ENCODE results near the gene EXTL1. TPM values are rescaled to one million over a fixed set of nuclear protein-coding genes. Genes with fewer than 3 reads are reported as not detected.
"Not testable (repeated sequence)": the region's sequence is repeated elsewhere in the genome, so short reads cannot be mapped to it uniquely, and the experiment has no call there.

Gene EXTL1
- total RNA-seq: 0.23 TPM

DNA sequence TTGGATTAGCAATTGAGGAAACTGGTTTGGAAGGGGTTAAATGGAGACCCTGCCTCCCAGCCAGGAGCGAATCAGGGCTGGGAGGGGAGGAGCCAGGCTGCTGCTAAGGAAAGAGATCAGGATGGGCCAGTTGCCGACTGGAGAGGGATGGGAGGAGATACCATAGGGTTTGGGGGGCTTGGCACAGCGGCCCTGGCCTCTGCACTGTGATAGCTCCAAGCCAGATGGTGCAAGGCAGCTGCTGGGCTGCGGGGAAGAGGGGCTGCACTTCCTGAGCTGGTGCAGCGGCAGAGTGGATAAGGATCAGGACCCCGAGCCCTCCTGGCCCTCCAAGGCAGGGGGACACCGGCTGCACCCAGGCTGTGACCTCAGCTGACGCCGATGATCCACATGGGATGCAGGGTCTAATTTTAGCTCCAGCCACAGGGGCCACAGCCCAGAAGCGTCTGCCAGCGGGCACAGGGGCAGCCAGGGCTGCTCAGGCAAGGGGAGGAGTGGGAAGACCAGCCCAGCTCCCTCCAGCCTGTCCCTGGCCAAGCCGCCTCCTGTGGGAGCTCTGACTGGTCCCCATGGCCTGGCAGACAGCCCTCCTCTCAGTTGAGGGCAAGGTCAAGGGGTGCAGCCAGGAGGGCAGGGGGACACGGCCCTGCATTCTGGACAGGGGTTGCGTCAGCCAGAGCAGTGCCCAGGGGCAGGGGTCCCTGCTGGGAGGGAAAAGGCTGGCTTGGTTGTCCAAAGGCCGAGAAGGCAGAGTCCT is at the start of gene EXTL1:
EXTL1 (plus strand) TSS at position 129 of the 757 bp plus-strand sequence. CDS start 872 bp downstream, outside the sequence.
- no peak for DNase-seq (ENCODE audit: low spot score)

DNA sequence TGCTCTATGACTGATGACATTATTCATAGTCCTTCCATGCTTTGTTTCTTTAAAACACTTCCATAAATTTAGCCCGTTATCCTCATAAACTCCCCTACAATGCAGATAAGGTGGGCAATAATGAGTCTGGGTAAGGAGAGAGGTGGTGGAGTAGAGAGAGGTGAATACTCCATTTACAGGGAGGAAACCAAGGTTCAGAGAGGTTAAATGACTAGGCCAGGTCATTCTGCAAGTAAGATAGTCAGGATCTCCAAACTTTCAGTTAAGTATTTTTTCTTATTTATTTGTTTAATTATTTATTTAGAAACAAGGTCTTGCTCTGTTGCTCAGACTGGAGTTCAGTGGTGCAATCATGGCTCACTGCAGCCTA is 49.8 kb upstream of the EXTL1 start:
- DNase-seq (ENCODE audit: low spot score): no peak

DNA sequence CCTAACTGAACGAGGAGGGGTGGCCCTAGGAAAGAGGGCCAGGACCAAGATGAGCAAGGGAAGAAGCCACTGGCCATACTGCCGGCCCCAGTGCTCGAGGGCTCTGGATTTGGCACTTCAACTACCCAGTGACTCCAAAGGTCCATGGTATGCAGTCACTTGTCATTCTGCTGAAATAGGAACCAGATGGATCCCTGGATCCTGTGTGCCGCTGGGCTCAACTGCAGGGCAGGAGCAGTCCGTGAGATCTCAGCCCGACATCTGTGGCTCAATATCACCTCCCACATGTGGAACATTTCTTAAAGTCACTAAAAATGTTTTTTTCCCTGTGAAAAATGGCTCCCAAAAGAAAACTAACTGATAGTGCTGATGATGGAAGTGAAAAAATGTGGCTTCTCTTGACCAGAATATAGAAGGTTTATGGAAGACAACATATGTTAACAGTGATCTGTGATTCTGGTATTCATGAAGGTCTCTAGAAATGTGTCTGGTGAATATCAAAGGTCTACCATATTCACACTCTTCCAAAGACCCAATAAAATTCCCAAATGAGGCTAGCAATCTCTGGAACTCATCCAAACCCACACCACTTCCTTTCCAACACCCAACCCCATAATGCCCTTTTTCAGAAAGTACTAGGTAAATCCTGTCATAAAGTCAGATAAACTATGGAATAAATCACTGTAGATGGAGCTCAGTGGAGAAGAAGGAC is 47.8 kb upstream of the EXTL1 start:
- DNase-seq (ENCODE audit: low spot score): no peak

DNA sequence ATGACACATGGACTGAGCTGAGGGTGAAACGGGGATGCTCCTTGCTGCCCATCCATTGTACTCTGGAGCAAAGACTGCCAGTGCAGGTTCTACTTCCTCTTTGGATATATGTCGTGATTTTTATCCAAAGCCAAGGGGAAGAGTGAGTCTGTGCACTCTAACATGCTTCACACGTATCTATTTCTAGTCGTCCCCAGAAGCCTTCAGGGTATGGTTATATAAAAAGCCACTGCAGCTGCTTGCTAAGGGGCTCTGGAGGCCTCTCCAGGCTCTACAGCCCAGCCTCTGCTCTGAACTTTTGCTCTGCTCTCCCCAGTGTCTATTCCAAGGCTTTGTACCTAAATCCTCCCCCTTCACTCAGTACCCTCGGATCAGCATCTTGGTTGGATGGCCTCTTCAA is 43.8 kb upstream of the EXTL1 start:
- no peak for DNase-seq (ENCODE audit: low spot score)

DNA sequence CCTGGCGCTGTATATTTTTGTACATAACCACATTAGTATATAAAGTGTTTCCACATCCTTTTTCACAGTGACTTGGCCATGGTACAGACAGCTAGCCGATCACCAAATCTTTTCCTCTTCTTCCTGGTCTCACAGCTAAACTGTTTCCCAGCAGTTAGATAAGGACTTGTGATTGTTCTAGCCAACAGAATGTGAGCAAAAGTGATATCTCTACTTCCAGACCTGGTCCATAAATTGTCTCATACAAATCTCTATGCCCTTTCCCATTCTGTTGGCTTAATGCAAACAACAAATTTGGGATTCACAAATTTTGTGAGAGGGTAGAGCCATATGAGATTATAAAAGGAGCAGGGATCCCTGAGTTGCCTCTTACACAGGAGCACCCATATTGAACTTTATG is 43.2 kb upstream of the EXTL1 start:
- DNase-seq (ENCODE audit: low spot score): no peak

GRCh38 chr1:25979210-25979609 is 42.4 kb upstream of the EXTL1 start:
- no peak for DNase-seq (ENCODE audit: low spot score)

- DNase-seq (ENCODE audit: low spot score): no peak
Measured at GRCh38 chr1:25985171-25985570, 36.4 kb upstream of the EXTL1 start.

DNA sequence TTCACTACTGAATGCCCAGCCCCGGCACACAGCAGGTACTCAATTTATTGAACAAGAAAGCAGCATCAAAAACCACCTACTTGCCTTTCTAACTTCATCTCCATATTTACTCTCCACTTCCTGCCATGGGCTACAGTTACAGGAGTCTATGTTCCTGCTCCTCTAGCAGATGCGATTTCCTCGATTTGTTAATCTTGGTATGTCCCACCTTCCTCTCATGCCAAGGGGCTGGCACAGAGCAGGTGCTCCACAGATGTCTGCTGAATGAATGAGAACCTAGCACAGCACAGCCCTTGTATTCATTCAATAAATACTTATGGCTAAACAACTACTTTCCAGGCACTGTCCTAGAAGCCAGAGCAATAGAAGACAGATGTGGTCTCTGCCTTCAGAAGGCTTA is 35.9 kb upstream of the EXTL1 start:
- DNase-seq (ENCODE audit: low spot score): no peak

DNA sequence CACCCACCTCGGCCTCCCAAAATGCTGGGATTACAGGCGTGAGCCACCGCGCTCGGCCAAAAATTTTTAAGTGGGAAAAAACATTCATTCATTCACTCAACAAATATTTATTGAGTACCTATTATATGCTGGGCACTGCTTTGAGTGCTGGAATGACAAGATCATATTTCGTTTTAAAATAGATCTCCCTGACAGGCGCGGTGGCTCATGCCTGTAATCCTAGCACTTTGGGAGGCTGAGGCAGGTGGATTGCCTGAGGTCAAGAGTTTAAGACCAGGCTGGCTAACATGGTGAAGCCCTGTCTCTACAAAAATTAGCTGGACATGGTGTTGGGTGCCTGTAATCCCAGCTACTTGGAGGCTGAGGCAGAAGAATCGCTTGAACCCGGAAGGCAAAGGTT is 34.8 kb upstream of the EXTL1 start:
- DNase-seq (ENCODE audit: low spot score): not testable (repeated sequence)

DNA sequence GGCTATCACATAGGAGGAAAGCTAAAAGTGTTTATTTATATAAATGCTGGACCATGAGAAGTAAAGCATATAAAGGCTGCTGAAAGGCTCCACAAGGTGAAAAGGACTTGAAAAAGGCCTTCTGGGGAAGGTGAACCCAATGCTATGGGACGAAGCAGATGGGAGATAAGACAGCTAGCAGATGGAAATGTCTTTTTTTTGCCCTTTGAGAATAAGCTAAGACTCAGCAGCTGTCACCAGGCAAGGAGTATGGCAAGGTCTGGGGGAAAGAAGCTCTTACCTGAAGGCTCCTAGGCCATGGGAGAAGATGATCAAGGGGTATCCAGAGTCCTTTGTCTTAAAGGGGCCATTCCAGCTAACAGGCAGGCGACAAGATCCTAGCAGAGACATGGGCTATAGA is 33.6 kb upstream of the EXTL1 start:
- DNase-seq (ENCODE audit: low spot score): no peak

GRCh38 chr1:25989440-25990234 is 31.9 kb upstream of the EXTL1 start:
- no peak for DNase-seq (ENCODE audit: low spot score)

DNA sequence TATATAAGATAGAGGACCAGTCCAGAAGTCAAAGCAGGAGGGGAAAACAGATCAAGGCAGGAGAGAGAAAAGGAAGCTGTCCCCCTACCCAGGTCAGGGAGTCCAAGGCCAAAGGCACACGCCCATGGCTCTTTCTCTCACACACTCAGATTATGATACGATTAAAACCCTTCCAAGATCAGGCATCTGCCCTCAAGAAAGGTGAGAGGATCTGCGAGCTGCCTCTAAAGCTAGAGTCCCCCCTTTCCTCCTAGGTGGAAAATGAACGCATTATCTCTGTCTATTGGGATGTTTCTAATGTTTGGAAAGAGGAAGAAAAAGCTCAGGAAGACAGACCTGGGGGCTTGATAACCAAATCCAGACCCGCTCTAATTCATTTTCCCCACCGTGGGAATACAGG is 31.3 kb upstream of the EXTL1 start:
- DNase-seq (ENCODE audit: low spot score): no peak

GRCh38 chr1:25990702-25991395 is 30.7 kb upstream of the EXTL1 start:
- no peak for DNase-seq (ENCODE audit: low spot score)

DNA sequence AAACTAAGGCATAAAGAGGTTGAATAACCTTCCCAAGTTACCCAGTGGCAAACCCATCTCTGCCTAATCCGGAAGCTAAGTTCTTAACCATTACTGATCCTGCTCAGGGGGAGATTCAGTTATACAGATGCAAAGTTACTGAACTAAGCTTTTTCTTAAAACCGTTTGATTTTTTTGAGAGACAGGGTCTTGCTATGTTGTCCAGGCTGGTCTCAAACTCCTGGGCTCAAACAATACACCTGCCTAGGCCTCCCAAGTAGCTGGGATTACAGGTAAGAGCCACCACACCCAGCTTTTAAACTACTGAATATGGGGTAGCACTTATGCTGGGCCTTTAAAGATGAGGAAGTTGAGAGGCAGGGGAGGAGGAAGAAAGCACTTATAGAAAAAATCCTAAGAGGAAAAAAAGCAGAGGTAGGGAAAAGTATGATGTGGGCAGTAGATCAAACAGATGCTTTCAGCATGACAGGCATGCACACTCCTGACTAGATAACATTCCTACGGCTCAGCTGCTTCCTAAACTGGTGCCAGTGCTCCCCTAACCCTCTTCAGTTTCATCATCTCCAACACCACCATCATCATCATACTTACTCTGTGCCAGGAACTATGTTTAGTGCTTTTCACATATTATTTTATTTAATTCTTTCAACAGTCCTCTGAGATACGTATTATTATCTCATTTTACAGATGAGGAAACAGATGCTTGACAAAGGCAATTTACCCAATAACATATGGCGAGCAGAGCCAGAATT is 29.5 kb upstream of the EXTL1 start:
- no peak for DNase-seq (ENCODE audit: low spot score)

GRCh38 chr1:25992689-25993171 is 28.8 kb upstream of the EXTL1 start:
- DNase-seq (ENCODE audit: low spot score): no peak

DNA sequence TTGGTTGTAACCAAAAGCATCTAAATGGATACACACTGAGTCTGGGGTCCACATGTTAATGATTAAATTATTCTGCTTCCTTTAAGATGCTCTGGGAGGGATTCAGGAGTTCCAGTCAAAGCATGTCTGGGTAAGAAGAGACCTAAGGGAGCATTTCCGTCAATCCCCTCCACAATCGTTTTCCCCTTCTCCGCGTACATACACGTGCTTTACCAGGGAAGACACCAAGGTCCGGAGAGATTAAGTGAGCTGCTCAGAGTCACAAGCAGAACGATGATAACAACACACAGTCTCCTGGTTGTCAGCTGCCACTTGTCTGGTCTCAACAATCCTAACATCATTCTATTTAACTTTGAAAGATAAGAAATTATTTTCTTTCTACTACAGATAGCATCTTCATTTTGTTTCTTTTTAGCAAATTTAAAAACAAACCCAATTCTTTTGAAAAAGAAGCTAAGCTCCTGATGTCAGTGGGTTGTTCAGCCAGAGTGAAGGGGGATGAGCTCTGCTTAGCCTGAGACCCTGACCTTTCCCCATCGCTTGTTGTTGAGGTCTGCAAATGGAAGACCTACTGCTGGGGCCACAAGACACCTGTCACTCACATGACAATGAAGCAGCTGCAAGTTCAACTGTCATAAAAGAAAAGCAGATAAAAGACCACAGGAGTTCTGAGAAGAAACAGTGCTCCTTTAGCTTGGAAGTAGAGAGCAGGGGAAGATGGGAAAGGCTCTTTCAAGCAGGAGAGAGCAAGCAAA is 28.2 kb upstream of the EXTL1 start:
- no peak for DNase-seq (ENCODE audit: low spot score)

- DNase-seq (ENCODE audit: low spot score): no peak
Measured at GRCh38 chr1:25994402-25995150, 27.0 kb upstream of the EXTL1 start.

DNA sequence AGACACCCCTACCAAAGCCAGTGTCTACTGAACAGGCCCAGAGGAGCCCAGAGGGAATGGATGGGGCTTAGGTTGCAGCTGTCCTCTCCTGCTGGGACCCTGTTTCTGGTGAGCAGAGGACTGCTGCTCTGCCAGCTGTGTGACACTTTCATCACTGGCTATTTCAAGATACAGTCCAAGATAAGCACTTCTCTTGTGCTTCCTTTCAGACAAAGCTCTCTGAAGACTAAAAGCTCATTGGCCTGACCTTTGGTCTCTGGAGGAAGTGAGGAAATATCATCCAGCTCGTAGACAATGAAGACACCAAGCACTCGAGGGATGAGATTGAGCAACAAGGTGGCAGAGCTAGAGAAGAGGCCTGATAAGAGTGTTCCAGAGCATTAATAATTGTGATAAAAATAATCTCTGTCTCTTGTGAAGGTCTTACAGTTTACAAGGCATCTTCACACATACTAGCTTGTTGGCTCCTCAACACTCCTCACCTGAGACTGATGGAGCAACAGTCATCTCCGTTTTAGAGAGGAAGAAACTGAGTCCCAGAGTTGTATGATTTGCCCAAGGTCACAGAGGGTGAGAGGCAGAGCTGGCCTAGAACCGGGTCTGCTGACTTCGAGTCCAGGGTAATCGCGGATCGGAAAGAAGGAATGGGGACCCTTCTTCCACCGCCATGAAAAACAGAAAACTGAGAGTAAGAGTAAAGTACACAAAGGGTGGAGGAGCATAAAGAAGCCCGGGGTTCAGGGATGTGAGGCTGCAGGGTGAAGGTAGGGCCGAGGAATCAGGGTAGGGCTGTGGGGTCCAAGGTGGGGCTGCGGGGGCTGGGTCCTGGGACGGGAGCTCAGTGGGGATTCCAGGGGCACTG is 24.4 kb upstream of the EXTL1 start:
- no peak for DNase-seq (ENCODE audit: low spot score)

All from ureter (tissue), 1 donor.